Measurements from ENCODE around the gene RIMS3.

Gene RIMS3

DNA sequence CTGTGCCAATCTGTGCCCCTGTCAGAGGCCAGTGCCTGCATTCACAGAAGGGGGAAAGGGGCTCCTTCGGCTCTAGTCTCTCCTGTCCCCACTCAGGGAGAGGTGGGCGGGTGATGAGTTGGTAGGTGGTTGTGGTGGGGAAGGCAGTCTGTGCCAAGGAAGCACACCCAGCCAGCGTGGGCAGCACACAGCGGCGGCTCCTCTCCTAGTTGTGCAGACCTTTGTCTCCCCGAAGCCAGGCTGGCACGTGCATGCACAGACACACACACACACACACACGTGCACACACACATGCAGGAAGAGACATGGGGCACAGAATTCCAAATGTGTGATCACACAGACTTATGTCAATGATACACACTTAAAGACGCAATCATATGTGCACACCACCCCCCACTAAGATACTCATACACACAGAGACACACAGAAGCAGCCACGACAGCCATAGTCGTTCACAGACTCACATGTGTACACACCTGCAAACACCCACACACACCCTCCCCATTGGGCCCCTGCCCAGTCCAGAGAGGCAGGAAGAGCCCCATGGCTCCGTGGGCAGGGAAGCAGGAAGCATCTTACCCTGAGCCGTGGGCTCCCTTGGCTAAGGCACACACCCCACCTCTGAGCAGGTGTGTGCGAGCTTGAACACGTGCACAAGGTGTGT, 16.4 kb downstream of the RIMS3 start:
- DNase-seq, result no peak

DNA sequence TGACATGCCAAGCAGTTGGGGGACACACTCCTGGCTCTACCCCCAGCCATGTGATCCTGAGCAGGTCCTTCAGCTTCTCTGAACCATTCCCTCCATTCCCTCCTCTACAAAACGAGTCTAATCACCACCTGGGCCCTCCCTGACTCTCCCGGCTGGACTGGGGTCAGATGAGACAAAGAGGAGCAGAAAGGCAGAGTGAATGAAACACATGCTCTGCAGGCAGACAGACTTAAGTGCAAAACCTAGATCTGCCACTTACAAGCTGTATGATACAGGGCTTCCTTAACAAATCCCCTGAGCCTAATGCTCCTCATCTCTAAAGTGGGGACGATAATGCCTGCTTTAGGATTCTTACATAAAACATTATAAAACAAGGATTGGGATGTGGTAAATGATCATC, 17.3 kb downstream of the RIMS3 start:
- H3K27me3 ChIP-seq (replicated peaks; ENCODE audit: insufficient read depth, low read length), result no peaks in the 10 kb centered on the region
- no peak overlapping the region for H3K9ac ChIP-seq (ENCODE audit: low read length)
- H3K9me2 ChIP-seq (replicated peaks; ENCODE audit: insufficient read depth, low read length), result no peaks in the 10 kb centered on the region
- no peaks in the 10 kb centered on the region for H3K9me3 ChIP-seq (replicated peaks; ENCODE audit: insufficient read depth, low read length)
- no peak overlapping the region for H3K27ac ChIP-seq (ENCODE audit: low read length)
- H3K79me2 ChIP-seq (ENCODE audit: low read length), result no peaks in the 10 kb centered on the region
- no peaks in the 10 kb centered on the region for H3K36me3 ChIP-seq (replicated peaks; ENCODE audit: insufficient read depth, low read length)
- TF ChIP-seq EZH2phosphoT487 (IDR thresholded peaks at IDR 0.05; ENCODE audit: low read length) (no peak), EZH2 (optimal IDR thresholded peaks at IDR 0.05; ENCODE audit: low read depth, low read length) (no peak)
- TF ChIP-seq, protein P1, sequence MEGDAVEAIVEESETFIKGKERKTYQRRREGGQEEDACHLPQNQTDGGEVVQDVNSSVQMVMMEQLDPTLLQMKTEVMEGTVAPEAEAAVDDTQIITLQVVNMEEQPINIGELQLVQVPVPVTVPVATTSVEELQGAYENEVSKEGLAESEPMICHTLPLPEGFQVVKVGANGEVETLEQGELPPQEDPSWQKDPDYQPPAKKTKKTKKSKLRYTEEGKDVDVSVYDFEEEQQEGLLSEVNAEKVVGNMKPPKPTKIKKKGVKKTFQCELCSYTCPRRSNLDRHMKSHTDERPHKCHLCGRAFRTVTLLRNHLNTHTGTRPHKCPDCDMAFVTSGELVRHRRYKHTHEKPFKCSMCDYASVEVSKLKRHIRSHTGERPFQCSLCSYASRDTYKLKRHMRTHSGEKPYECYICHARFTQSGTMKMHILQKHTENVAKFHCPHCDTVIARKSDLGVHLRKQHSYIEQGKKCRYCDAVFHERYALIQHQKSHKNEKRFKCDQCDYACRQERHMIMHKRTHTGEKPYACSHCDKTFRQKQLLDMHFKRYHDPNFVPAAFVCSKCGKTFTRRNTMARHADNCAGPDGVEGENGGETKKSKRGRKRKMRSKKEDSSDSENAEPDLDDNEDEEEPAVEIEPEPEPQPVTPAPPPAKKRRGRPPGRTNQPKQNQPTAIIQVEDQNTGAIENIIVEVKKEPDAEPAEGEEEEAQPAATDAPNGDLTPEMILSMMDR (IDR thresholded peaks at IDR 0.05; ENCODE audit: low read length), result no peak
- no peaks in the 10 kb centered on the region for H4K20me1 ChIP-seq (ENCODE audit: insufficient read depth, low read length)
- H3K4me1 ChIP-seq (ENCODE audit: low read length), result no peaks in the 10 kb centered on the region
- no peak overlapping the region for H2AFZ ChIP-seq (ENCODE audit: low read length)
- DNase-seq, result no peak
- no peaks in the 10 kb centered on the region for H3F3A ChIP-seq (ENCODE audit: insufficient read depth, low read length)
- H3K4me2 ChIP-seq (ENCODE audit: low read depth, low read length), result no peak overlapping the region
- H3K4me3 ChIP-seq (ENCODE audit: low read length), result no peak overlapping the region

More for the DNA sequence above, 16.4 kb downstream of the RIMS3 start:
- no peaks in the 10 kb centered on the region for H3K79me2 ChIP-seq (ENCODE audit: low read length)
- H3K9me3 ChIP-seq (replicated peaks; ENCODE audit: insufficient read depth, low read length), result no peaks in the 10 kb centered on the region
- no peaks in the 10 kb centered on the region for H3F3A ChIP-seq (ENCODE audit: insufficient read depth, low read length)
- no peaks in the 10 kb centered on the region for H3K27me3 ChIP-seq (replicated peaks; ENCODE audit: insufficient read depth, low read length)
- no peaks in the 10 kb centered on the region for H4K20me1 ChIP-seq (ENCODE audit: insufficient read depth, low read length)
- H3K9ac ChIP-seq (ENCODE audit: low read length), result no peak overlapping the region
- no peaks in the 10 kb centered on the region for H3K4me1 ChIP-seq (ENCODE audit: low read length)
- H2AFZ ChIP-seq (ENCODE audit: low read length), result no peak overlapping the region
- H3K4me3 ChIP-seq (ENCODE audit: low read length), result no peak overlapping the region
- no peaks in the 10 kb centered on the region for H3K36me3 ChIP-seq (replicated peaks; ENCODE audit: insufficient read depth, low read length)
- no peaks in the 10 kb centered on the region for H3K9me2 ChIP-seq (replicated peaks; ENCODE audit: insufficient read depth, low read length)
- no peak overlapping the region for H3K27ac ChIP-seq (ENCODE audit: low read length)
- TF ChIP-seq EZH2phosphoT487 (IDR thresholded peaks at IDR 0.05; ENCODE audit: low read length) (no peak), EZH2 (optimal IDR thresholded peaks at IDR 0.05; ENCODE audit: low read depth, low read length) (no peak)
- TF ChIP-seq, protein P1 (IDR thresholded peaks at IDR 0.05; ENCODE audit: low read length), result no peak
- H3K4me2 ChIP-seq (ENCODE audit: low read depth, low read length), result no peak overlapping the region

DNA sequence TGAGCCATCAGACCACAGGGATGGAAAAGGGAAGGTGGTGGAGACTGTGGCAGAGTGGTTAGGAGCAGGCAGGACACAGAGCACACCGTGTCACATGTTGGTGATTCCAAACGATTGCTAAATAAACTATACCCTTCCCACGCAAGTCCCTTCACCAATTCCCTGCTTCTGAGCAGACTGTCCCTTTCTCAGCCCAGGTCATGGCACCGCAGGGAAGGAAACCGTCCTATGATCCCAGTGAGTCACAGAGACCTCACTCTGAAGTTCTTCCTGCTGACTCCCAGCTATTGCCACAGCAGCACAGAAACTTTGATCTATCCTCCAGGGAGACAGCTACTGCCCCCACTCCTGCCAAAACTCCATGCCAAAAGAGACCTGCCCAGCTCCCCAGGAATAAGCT, 19.2 kb downstream of the RIMS3 start:
- Histone ChIP-seq H3K4me2 (ENCODE audit: low read depth, low read length) (no peak overlapping the region), H3K27me3 (replicated peaks; ENCODE audit: insufficient read depth, low read length) (no peaks in the 10 kb centered on the region), H3F3A (ENCODE audit: insufficient read depth, low read length) (no peaks in the 10 kb centered on the region), H4K20me1 (ENCODE audit: insufficient read depth, low read length) (no peaks in the 10 kb centered on the region), H3K27ac (ENCODE audit: low read length) (no peak overlapping the region), H3K4me1 (ENCODE audit: low read length) (no peaks in the 10 kb centered on the region), H3K9ac (ENCODE audit: low read length) (no peak overlapping the region), H3K9me3 (replicated peaks; ENCODE audit: insufficient read depth, low read length) (no peaks in the 10 kb centered on the region), H3K79me2 (ENCODE audit: low read length) (no peaks in the 10 kb centered on the region), H3K9me2 (replicated peaks; ENCODE audit: insufficient read depth, low read length) (no peaks in the 10 kb centered on the region), H2AFZ (ENCODE audit: low read length) (no peak overlapping the region), H3K4me3 (ENCODE audit: low read length) (no peak overlapping the region), H3K36me3 (replicated peaks; ENCODE audit: insufficient read depth, low read length) (no peaks in the 10 kb centered on the region)
- DNase-seq, result no peak
- TF ChIP-seq EZH2 (optimal IDR thresholded peaks at IDR 0.05; ENCODE audit: low read depth, low read length), result no peak
- TF ChIP-seq, protein P1 (IDR thresholded peaks at IDR 0.05; ENCODE audit: low read length), result no peak
- no peak for TF ChIP-seq EZH2phosphoT487 (IDR thresholded peaks at IDR 0.05; ENCODE audit: low read length)
